Activated CD4-positive, alpha-beta T cell treated with anti-CD3 and anti-CD28 coated beads, Interleukin-2, amount 10 ng/mL, durations not matched to agents 7 days and 5 days (primary cell): ENCODE results near the gene SFXN5. TPM values are rescaled to one million over a fixed set of nuclear protein-coding genes. Genes with fewer than 3 reads are reported as not detected.
"Not testable (repeated sequence)": the region's sequence is repeated elsewhere in the genome, so short reads cannot be mapped to it uniquely, and the experiment has no call there.

Experiments
- CTCF ChIA-PET: fragments of 350-600 bp; sonication (Branson Sonifier 250); formaldehyde crosslinking; loops from one replicate; lab custom pipeline; 2021; ENCODE audit warnings: antibody characterized with exemption; lab: Charles Lee
- POLR2A ChIA-PET: fragments of 350-600 bp; sonication (Branson Sonifier 250); formaldehyde crosslinking; loops from one replicate; lab custom pipeline; 2021; ENCODE audit warnings: antibody characterized with exemption; lab: Charles Lee
- DNase-seq: peaks from one replicate; pipeline ENCODE4 v3.0.0-alpha.2; 2020
- H3K27ac Mint-ChIP-seq: one replicate; pipeline ENCODE4 v1.8.0; 2021; ENCODE audit warnings: mild to moderate bottlenecking, moderate library complexity, mixed read lengths
- H3K27me3 Mint-ChIP-seq: one replicate; pipeline ENCODE4 v1.8.0; 2021; ENCODE audit warnings: mixed read lengths
- H3K36me3 Mint-ChIP-seq: one replicate; pipeline ENCODE4 v1.8.0; 2021; ENCODE audit warnings: low read depth, mixed read lengths
- H3K4me1 Mint-ChIP-seq: one replicate; pipeline ENCODE4 v1.8.0; 2021; ENCODE audit warnings: mixed read lengths
- H3K4me3 Mint-ChIP-seq: one replicate; pipeline ENCODE4 v1.8.0; 2021; ENCODE audit warnings: mild to moderate bottlenecking, moderate library complexity, mixed read lengths
- H3K9me3 Mint-ChIP-seq: one replicate; pipeline ENCODE4 v1.8.0; 2021; ENCODE audit warnings: mixed read lengths
- total RNA-seq, 2 experiments: library from RNA; stranded (reverse); gene quantifications; one replicate each; pipeline ENCODE4 v1.2.3, GENCODE V29; 2021

The SFXN5 gene
- total RNA-seq, 2 experiments from 2014 or later, result 7.0 to 10.0 TPM

DNA sequence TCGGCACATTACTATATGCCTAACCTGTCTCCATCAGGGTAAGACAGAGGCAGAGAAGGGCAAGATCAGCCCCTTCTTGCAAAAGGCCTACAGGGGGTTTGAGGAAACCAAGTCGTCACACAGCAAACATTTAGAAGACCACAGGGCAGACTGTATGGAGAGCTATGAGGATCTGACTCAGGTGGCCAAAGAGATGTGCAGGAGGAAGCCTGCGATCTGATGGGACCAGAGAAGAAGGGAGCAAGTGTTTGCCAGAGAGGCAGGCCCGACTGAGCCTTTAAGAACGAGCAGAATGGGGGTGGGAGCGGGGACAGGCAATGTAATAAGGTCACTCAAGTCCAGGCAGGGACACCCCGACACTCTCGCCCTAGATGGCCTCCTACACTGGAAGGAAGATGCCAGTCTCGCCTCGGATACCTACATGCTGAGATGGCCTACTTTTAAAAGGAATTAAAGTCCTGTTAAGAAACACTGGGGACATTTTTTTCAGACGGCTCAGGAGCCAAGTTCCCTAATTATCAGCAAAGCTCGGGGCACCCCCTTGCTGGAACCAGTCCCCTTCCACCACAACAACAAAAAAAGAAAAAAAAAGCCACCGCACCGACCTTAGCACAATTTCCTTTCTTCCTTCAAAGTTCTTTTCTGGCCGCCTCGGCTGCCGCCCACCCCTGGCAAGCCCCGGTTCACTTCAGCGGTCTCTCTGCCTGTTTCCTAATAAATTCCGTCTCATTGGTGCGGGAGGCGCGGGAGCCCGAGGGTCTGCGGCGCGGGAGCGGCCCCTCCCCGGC, 1.5 kb downstream of the SFXN5 start:
- H3K27ac Mint-ChIP-seq, result peak overlapping the region; percentile 34
- peaks cover 3% of the 10 kb centered on the region for H3K36me3 Mint-ChIP-seq
- POLR2A ChIA-PET, result no interaction called here
- peaks cover 3% of the 10 kb centered on the region for H3K27me3 Mint-ChIP-seq
- peak overlapping the region; percentile 88 for H3K4me3 Mint-ChIP-seq
- peaks cover 29% of the 10 kb centered on the region for H3K4me1 Mint-ChIP-seq
- no peak for DNase-seq
- no peaks in the 10 kb centered on the region for H3K9me3 Mint-ChIP-seq
- CTCF ChIA-PET, result interaction anchor here (0.6 to 1.4 kb wide), 3 partner anchors 16 to 115 kb away, joined by 3 to 6 read pairs (median 4); no protein-coding TSS in a partner anchor

DNA sequence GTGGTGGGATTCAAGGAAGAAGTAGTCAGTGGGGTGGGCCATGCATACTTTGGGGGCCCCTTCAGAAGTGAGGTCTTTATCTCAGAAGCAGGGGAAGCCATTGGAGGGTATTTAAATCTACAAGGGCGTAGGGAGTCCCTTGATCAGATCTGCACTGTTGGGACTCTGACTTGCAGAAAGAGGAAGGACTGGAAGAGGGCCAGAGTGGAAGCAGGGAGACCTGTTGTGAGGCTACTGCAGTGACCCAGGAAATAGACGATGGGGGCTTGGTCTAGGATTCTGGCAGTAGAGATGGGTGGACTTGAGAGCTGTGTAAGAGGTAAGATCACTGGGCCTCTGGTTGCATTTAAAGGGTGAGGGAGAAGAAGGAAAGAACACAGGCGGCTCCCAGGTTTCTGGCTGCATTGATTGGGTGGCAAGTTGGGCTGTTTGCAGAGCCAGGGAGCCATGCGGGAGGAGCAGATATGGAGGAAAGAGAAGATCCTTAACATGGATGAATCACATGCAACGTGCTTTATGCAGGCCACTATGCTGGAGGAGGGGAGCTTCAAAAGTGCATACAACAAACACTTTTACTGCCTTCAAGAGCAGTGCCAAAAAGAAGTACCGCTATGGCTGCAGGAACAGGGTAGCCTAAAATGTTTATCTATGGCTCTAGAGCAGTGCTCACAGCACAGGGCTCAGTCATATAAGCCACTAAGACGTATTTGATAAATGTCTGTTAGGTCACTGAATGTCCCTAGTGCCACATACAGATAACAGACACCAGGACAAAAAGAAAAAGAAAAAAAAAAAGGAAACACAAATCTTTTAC, 2.3 kb downstream of the SFXN5 start:
- H3K36me3 Mint-ChIP-seq, result peaks cover 3% of the 10 kb centered on the region
- peak overlapping the region; percentile 88 for H3K4me3 Mint-ChIP-seq
- peak overlapping the region; percentile 0 for H3K27ac Mint-ChIP-seq
- H3K9me3 Mint-ChIP-seq, result no peaks in the 10 kb centered on the region
- peaks cover 3% of the 10 kb centered on the region for H3K27me3 Mint-ChIP-seq
- H3K4me1 Mint-ChIP-seq, result peaks cover 29% of the 10 kb centered on the region
- DNase-seq, result no peak
- POLR2A ChIA-PET, result no interaction called here
- CTCF ChIA-PET, result interaction anchor here (0.6 to 1.4 kb wide), 4 partner anchors 17 to 115 kb away, joined by 3 to 6 read pairs (median 4); no protein-coding TSS in a partner anchor

DNA sequence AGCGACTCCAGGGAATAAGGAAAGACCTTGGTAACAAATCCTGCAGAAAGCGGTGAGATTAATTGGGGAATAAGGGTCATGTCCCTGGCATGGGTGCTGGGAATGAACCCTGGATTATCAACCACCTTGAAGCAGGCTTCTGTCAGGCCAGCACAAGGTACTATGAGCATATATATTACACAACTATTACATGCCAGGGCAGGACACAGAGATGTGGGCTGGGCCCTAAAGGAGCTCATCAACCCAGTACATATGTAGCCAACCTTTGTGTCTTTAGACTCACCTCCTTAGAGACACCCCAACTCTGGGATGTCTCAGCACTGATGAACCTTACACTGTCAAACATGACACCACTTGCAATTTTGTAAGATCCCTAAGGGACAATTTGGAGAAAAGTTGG, 3.4 kb downstream of the SFXN5 start:
- H3K9me3 Mint-ChIP-seq, result no peaks in the 10 kb centered on the region
- peaks cover 29% of the 10 kb centered on the region for H3K4me1 Mint-ChIP-seq
- H3K36me3 Mint-ChIP-seq, result peaks cover 3% of the 10 kb centered on the region
- ChIA-PET CTCF (no interaction called here), POLR2A (no interaction called here)
- H3K27me3 Mint-ChIP-seq, result peaks cover 3% of the 10 kb centered on the region
- H3K4me3 Mint-ChIP-seq, result no peak overlapping the region
- no peak overlapping the region for H3K27ac Mint-ChIP-seq
- DNase-seq, result no peak

DNA sequence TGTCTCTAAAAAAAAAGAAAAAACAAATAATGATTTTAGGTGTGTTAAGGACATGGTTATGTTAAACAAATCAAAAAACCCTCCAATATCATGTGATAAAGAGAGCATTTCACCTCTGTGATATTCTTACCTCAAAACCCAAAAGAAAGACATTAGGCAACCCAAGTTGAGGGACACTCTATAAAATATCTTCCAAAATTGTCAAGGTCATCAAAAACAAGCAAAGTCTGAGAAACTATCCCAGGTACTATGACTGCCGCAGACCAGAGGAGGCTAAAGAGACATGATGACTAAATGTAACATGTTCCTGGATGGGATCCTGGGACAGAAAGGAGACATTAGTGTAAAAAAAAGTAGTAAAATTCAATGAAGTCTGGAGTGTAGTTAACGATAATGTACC, 4.5 kb downstream of the SFXN5 start:
- ChIA-PET POLR2A (no interaction called here), CTCF (no interaction called here)
- DNase-seq, result no peak
- Mint-ChIP-seq H3K4me1 (peaks cover 26% of the 10 kb centered on the region), H3K4me3 (no peak overlapping the region), H3K36me3 (peaks cover under 1% of the 10 kb centered on the region), H3K27ac (no peak overlapping the region), H3K9me3 (no peaks in the 10 kb centered on the region), H3K27me3 (peaks cover 3% of the 10 kb centered on the region)

GRCh38 chr2:73065070-73065469, 6.4 kb downstream of the SFXN5 start:
- H3K4me3 Mint-ChIP-seq, H3K27me3 Mint-ChIP-seq, POLR2A ChIA-PET, H3K36me3 Mint-ChIP-seq, H3K27ac Mint-ChIP-seq, H3K9me3 Mint-ChIP-seq, DNase-seq: not testable (repeated sequence)
- H3K4me1 Mint-ChIP-seq, result peaks cover 17% of the 10 kb centered on the region
- CTCF ChIA-PET, result interaction anchor here (1.0 to 1.7 kb wide), 3 partner anchors 12 to 112 kb away, joined by 3 to 4 read pairs (median 4); no protein-coding TSS in a partner anchor

DNA sequence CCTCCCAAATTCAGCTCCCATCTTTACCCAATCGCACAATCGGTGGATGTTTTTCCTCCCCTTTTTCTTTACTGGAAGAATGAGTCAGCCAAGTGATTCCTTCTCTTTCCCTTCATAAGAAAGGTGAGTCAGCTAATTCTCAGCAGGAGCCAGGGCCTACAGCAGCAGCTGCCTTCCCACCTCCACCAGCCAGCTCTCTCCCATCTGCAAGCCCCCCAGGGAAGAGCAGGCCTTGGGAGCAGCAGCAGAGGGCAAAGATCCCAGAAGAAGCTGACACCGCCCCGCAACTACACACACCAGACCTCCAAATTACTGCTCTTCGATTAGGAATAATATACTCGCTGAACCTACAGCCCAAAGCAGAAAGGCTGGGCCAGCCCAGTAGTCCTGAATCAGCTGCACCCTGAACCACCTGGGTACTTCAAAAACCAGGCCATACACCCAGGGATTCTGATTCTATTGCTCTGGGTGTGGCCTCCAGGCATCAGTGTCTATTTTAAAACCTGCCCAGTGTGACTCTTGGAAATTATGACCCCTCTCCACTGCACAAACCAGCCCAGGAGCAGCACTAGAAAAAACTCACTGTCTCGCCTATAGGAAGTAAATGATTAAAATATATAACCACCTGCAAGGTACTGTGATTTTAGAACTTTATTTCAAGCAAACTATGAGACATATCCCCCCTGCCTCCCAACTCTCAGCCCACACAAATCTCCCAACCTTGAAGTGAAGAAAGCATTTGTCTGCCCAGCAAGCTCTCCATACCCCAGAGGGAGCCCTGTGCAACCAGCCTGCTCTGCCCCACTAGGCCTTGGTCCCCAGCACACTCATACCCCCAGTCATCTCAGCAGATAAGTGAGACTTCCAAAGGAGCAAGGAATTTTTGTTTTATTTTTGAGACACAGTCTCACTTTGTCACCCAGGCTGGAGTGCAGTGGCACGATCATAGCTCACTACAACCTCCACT, 7.3 kb downstream of the SFXN5 start:
- ChIA-PET CTCF (interaction anchor here (1.0 to 1.7 kb wide), 3 partner anchors 11 to 93 kb away, joined by 3 to 4 read pairs (median 3); no protein-coding TSS in a partner anchor), POLR2A (no interaction called here)
- Mint-ChIP-seq H3K9me3 (no peaks in the 10 kb centered on the region), H3K4me3 (no peak overlapping the region), H3K27me3 (peaks cover 2% of the 10 kb centered on the region), H3K36me3 (no peaks in the 10 kb centered on the region), H3K27ac (no peak overlapping the region), H3K4me1 (peaks cover 10% of the 10 kb centered on the region)
- no peak for DNase-seq

DNA sequence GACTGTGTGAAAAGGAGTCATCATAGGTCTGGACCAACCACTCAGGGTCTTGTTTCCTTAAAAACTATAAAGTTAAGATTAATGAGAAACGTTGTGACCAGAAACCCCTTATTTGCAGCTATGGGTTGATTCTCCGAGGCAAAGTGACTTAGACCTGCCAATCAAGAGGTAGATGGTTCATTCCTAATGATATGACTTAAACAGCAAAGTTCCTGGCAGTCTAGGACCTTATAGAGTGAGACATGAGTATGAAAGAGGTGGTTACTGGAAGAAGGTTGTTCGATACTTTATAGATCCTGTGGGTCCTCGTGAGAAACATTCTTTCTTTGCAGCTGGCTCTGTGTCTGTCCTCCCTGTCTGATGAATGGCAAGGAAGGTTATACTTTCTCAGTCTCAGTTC, 8.0 kb downstream of the SFXN5 start:
- no peaks in the 10 kb centered on the region for H3K27me3 Mint-ChIP-seq
- ChIA-PET POLR2A (no interaction called here), CTCF (interaction anchor here (1.3 to 1.7 kb wide), 2 partner anchors 22 to 93 kb away, joined by 3 to 4 read pairs; no protein-coding TSS in a partner anchor)
- no peak overlapping the region for H3K27ac Mint-ChIP-seq
- DNase-seq, result no peak
- H3K36me3 Mint-ChIP-seq, result no peaks in the 10 kb centered on the region
- peaks cover 6% of the 10 kb centered on the region for H3K4me1 Mint-ChIP-seq
- no peaks in the 10 kb centered on the region for H3K9me3 Mint-ChIP-seq
- H3K4me3 Mint-ChIP-seq, result no peak overlapping the region

GRCh38 chr2:73059106-73059505, 12.4 kb downstream of the SFXN5 start:
- H3K4me1 Mint-ChIP-seq, result no peaks in the 10 kb centered on the region
- no peak for DNase-seq
- peaks cover 6% of the 10 kb centered on the region for H3K9me3 Mint-ChIP-seq
- H3K27me3 Mint-ChIP-seq, result no peaks in the 10 kb centered on the region
- H3K36me3 Mint-ChIP-seq, result peaks cover 13% of the 10 kb centered on the region
- no peak overlapping the region for H3K27ac Mint-ChIP-seq
- H3K4me3 Mint-ChIP-seq, result no peak overlapping the region
- CTCF ChIA-PET, result no interaction called here
- POLR2A ChIA-PET, result no interaction called here

DNA sequence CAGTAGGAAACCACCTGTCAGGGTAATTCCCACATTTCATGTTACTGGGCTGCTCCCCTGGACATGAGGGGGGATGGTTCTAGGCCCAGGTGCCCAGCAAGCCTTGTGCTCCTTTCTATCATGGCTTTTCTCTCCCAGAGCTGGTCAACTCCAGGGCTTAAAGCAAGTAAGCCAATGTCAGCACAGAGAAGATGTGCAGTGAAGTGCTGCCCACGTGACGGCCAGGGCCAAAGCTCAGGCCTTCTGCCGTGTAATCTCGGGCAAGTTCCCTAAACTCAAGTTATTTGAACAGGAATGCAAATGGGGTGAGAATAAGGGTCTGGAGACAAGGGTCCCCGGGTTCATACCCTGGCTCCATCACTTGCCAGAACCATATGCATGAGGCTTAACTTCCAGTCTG, 16.5 kb downstream of the SFXN5 start:
- Mint-ChIP-seq H3K4me3 (no peak overlapping the region), H3K9me3 (peaks cover 6% of the 10 kb centered on the region), H3K27me3 (no peaks in the 10 kb centered on the region), H3K36me3 (peaks cover 13% of the 10 kb centered on the region), H3K27ac (no peak overlapping the region), H3K4me1 (no peaks in the 10 kb centered on the region)
- DNase-seq, result no peak
- CTCF ChIA-PET, result interaction anchor here (0.6 kb wide), 1 partner anchor 1675 kb away, joined by 4 read pairs; no protein-coding TSS in a partner anchor
- POLR2A ChIA-PET, result no interaction called here

DNA sequence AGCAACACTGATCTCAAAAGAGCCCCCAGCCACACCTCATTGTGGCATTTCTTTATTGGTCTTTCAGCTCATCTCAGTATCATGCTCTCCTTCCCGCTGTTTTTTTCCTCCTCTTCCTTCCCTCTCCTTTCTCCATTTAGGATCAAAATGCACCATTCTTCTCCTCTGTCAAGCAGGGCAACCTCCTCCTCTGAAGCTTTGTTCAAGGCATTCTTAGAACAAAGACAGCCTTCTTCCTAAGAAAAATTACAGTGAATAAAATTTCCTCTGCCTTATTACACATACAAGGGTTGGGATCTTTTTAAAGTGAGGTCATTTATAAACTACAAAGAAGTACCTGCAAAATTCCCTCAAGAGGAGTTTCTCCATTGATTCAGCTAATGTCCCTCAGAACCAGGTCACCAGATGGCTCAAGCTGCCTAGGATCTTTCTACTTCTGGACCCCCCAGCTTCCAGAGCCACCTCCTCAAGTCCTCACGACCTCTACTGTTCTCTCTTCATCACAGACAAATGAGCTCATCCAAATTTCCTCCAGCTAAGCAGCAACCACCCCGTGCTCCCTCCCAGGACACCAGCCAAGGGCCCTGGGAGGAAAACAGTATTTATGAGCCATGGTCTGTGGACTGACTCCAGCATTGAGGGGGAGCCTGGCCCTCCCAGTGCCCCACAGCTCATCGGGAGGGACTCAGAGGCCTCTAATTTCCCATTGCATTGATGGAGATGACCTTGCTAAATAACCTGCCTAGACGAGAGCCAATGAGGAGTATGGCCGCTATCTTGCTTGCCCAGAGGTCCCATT, 18.0 kb downstream of the SFXN5 start:
- H3K4me1 Mint-ChIP-seq, result no peaks in the 10 kb centered on the region
- H3K4me3 Mint-ChIP-seq, result no peak overlapping the region
- no peak for DNase-seq
- H3K27ac Mint-ChIP-seq, result peak overlapping the region; percentile 0
- ChIA-PET CTCF (interaction anchor here (0.7 to 1.0 kb wide), 2 partner anchors 11 to 52 kb away, joined by 3 read pairs; no protein-coding TSS in a partner anchor), POLR2A (no interaction called here)
- peaks cover 6% of the 10 kb centered on the region for H3K9me3 Mint-ChIP-seq
- H3K27me3 Mint-ChIP-seq, result no peaks in the 10 kb centered on the region
- peaks cover 13% of the 10 kb centered on the region for H3K36me3 Mint-ChIP-seq

DNA sequence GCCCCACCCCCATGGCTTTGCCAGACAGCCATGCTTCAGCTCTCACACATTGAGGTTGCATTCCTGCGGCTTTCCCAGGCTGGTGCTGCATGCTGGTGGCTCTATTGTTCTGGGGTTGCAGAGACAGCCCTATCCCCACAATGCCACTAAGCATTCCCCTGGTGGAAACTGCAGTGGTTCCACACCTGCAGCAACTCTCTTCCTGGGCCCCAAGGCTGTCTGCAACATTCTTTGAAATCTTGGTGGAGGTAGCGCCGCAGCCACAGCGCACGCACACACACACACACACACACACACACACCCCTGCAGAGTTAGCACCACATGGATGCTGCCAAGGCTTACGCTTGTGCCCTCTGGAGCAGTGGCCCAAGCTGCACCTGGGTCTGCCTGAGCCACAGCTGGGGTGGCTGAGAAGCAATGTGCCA, 21.4 kb downstream of the SFXN5 start:
- Mint-ChIP-seq H3K27ac (no peak overlapping the region), H3K36me3 (no peaks in the 10 kb centered on the region), H3K27me3 (no peaks in the 10 kb centered on the region), H3K9me3 (no peaks in the 10 kb centered on the region), H3K4me3 (no peak overlapping the region), H3K4me1 (no peaks in the 10 kb centered on the region)
- POLR2A ChIA-PET, result no interaction called here
- no peak for DNase-seq
- CTCF ChIA-PET, result interaction anchor here (0.6 kb wide), 1 partner anchor 202 kb away, joined by 3 read pairs; no protein-coding TSS in a partner anchor
